OCI-LY7 (cell line): ENCODE measurements around the gene ATP8B3. TPM values are rescaled to one million over a fixed set of nuclear protein-coding genes. Genes with fewer than 3 reads are reported as not detected.

ENCODE experiments used
- BruUV-seq: library from RNA; stranded (reverse); fragments of 400-500 nt; replicated peaks from 2 replicates; lab custom pipeline; 2021; lab: Mats Ljungman, UMichigan
- CTCF ChIA-PET: fragments of 300-600 bp; sonication (Branson Sonifier 250); formaldehyde crosslinking; loops from one replicate; lab custom pipeline; 2022; ENCODE audit warnings: antibody characterized with exemption; ENCODE audit not compliant: unreplicated experiment; lab: Charles Lee
- POLR2A ChIA-PET: fragments of 300-600 bp; sonication (Branson Sonifier 250); formaldehyde crosslinking; loops from one replicate; lab custom pipeline; 2022; ENCODE audit warnings: antibody characterized with exemption; lab: Charles Lee
- DNase-seq: peaks from one replicate; pipeline ENCODE4 v3.0.0-alpha.2; 2015; ENCODE audit warnings: low spot score
- H2AFZ ChIP-seq: fragments of 200-600 bp; sonication (generic), shearing (Covaris generic); 2 replicates; pipeline ENCODE4 v1.6.1; 2014; ENCODE audit warnings: mild to moderate bottlenecking, antibody characterized with exemption, low read length, moderate library complexity
- H3K27ac ChIP-seq: fragments of 200-600 bp; sonication (generic); 2 replicates; pipeline ENCODE4 v1.5.1; 2014; ENCODE audit warnings: mixed run types, low read depth, mild to moderate bottlenecking, moderate library complexity, low read length, inconsistent platforms; ENCODE audit not compliant: poor library complexity, severe bottlenecking
- H3K36me3 ChIP-seq: fragments of 200-600 bp; sonication (generic); 2 replicates; pipeline ENCODE4 v1.6.1; 2014; ENCODE audit warnings: mild to moderate bottlenecking, antibody characterized with exemption, low read length, moderate library complexity, mixed read lengths; ENCODE audit not compliant: insufficient read depth
- H3K4me1 ChIP-seq: fragments of 200-600 bp; sonication (generic); 2 replicates; pipeline ENCODE4 v1.5.1; 2014; ENCODE audit warnings: mild to moderate bottlenecking, low read length; ENCODE audit not compliant: insufficient read depth, poor library complexity, severe bottlenecking
- H3K4me2 ChIP-seq: fragments of 200-600 bp; sonication (generic); 2 replicates; pipeline ENCODE4 v1.6.1; 2014; ENCODE audit warnings: mild to moderate bottlenecking, low read length
- H3K4me3 ChIP-seq: fragments of 200-600 bp; sonication (generic); 2 replicates; pipeline ENCODE4 v1.5.1; 2014; ENCODE audit warnings: mild to moderate bottlenecking, low read depth, low read length; ENCODE audit not compliant: poor library complexity, severe bottlenecking
- H3K79me2 ChIP-seq: fragments of 200-600 bp; sonication (generic); 2 replicates; pipeline ENCODE4 v1.6.1; 2016; ENCODE audit warnings: low read depth, mild to moderate bottlenecking, low read length, moderate library complexity, mixed read lengths; ENCODE audit not compliant: insufficient read depth
- H3K9me2 ChIP-seq: fragments of 200-600 bp; sonication (generic); 2 replicates; pipeline ENCODE4 v1.6.1; 2016; ENCODE audit warnings: mild to moderate bottlenecking, low read length, mixed read lengths; ENCODE audit not compliant: insufficient read depth
- H3K9me3 ChIP-seq: fragments of 200-600 bp; sonication (generic); 2 replicates; pipeline ENCODE4 v1.6.1; 2014; ENCODE audit warnings: mild to moderate bottlenecking, mixed run types, low read length, mixed read lengths
- H4K20me1 ChIP-seq: fragments of 200-600 bp; sonication (generic); 2 replicates; pipeline ENCODE4 v1.6.1; 2014; ENCODE audit warnings: mild to moderate bottlenecking, antibody characterized with exemption, low read length, moderate library complexity, mixed read lengths; ENCODE audit not compliant: insufficient read depth
- CTCF ChIP-seq: fragments of 200-600 bp; sonication (generic); conservative IDR thresholded peaks from 2 replicates; pipeline ENCODE4 v1.5.1; 2014; ENCODE audit warnings: mild to moderate bottlenecking, antibody characterized with exemption, low read length, moderate library complexity, mixed read lengths
- EZH2phosphoT487 ChIP-seq: fragments of 200-600 bp; sonication (generic); IDR thresholded peaks from 2 replicates; pipeline ENCODE4 v1.6.1; 2018; ENCODE audit warnings: low read depth, borderline replicate concordance, mild to moderate bottlenecking, mixed run types, antibody characterized with exemption, low read length, moderate library complexity, mixed read lengths
- intact Hi-C: fragments of 100-400 bp; cut with micrococcal nuclease; formaldehyde crosslinking; loops from one replicate; pipeline ENCODE4 v1.10.0; 2022; ENCODE audit not compliant: unreplicated experiment
- total RNA-seq, 2 experiments: library from RNA; depleted of rRNA in 1 of 2; stranded (reverse); fragments of >200 nt in 1 of 2; shearing (Covaris generic) in 1 of 2; gene quantifications; 2 replicates each; pipeline ENCODE4 v1.2.3, GENCODE V29; 2014 to 2022

ATP8B3 gene
- total RNA-seq, 2 experiments from 2014 or later, result 5.9 to 19.3 TPM

GRCh38 chr19:1748115-1748872 is 63.8 kb downstream of the ATP8B3 start:
- Histone ChIP-seq H2AFZ (peak overlapping the region; percentile 80), H3K36me3 (no peaks in the 10 kb centered on the region), H3K79me2 (no peaks in the 10 kb centered on the region), H3K9me2 (no peaks in the 10 kb centered on the region), H3K9me3 (no peaks in the 10 kb centered on the region), H4K20me1 (no peaks in the 10 kb centered on the region), H3K27ac (no peak overlapping the region), H3K4me2 (peak overlapping the region; percentile 59), H3K4me3 (peak overlapping the region; percentile 22), H3K4me1 (peaks cover 32% of the 10 kb centered on the region)
- BruUV-seq, result no TSS peak
- ChIA-PET POLR2A (no interaction called here), CTCF (no interaction called here)
- intact Hi-C loops, result no loop called here
- DNase-seq, result peak; percentile 60
- TF ChIP-seq CTCF (no peak), EZH2phosphoT487 (no peak)

GRCh38 chr19:1747285-1748114 is 64.6 kb downstream of the ATP8B3 start:
- Histone ChIP-seq H3K4me1 (peaks cover 28% of the 10 kb centered on the region), H3K4me3 (peak overlapping the region; percentile 22), H2AFZ (peak overlapping the region; percentile 80), H3K27ac (no peak overlapping the region), H3K79me2 (no peaks in the 10 kb centered on the region), H3K4me2 (peak overlapping the region; percentile 59), H3K36me3 (no peaks in the 10 kb centered on the region), H3K9me2 (no peaks in the 10 kb centered on the region), H4K20me1 (no peaks in the 10 kb centered on the region), H3K9me3 (no peaks in the 10 kb centered on the region)
- ChIA-PET POLR2A (no interaction called here), CTCF (no interaction called here)
- no TSS peak for BruUV-seq
- DNase-seq, result no peak
- intact Hi-C loops, result no loop called here
- TF ChIP-seq CTCF (no peak), EZH2phosphoT487 (no peak)
